Measurements from ENCODE around the gene NR2F2. TPM values are rescaled to one million over a fixed set of nuclear protein-coding genes. Genes with fewer than 3 reads are reported as not detected.

Gene NR2F2
- polyA plus RNA-seq, 1 donor from 2014 or later = 0.07 TPM

DNA sequence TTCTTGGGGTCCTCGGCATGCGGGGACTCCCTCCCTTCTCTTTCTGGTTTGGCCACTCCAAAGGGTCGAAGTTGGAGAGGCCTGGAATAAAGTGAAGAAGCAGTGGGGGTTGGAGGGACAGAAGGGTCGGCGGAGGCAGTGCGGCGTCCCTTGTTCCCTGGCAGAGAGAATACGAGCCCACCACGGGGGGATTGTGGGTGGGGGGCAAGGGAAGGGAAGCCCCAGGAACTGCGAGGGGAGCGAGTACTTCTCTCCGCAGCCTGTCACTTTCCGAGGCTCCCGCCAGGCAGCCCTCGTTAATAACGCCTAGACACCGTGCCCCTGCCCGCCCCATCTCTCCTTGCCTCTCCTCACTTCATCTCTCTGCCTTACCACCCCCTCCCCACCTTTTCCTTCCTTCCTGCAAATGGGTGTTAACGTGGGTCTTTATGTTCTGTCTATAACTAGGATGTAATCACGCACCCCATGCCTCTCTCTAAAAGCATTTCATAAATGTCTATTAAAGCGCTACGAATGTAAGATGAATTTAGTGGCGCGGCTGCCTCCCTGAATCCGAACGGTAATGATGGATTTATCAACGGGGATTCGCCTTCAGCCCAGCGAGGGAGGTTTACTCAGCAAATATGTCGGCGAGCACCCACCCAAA, 13.7 kb downstream of the NR2F2 start:
- no peaks in the 10 kb centered on the region for H3F3A ChIP-seq (ENCODE audit: insufficient read depth, low read length, poor library complexity, severe bottlenecking)
- H3K27ac ChIP-seq (ENCODE audit: low read length) = no peak overlapping the region
- no peaks in the 10 kb centered on the region for H3K9me3 ChIP-seq (ENCODE audit: low read length)
- no peaks in the 10 kb centered on the region for H3K36me3 ChIP-seq (ENCODE audit: insufficient read depth, low read length)
- TF ChIP-seq POLR2AphosphoS5 (IDR thresholded peaks at IDR 0.05) = no peak
- TF ChIP-seq, protein P1, sequence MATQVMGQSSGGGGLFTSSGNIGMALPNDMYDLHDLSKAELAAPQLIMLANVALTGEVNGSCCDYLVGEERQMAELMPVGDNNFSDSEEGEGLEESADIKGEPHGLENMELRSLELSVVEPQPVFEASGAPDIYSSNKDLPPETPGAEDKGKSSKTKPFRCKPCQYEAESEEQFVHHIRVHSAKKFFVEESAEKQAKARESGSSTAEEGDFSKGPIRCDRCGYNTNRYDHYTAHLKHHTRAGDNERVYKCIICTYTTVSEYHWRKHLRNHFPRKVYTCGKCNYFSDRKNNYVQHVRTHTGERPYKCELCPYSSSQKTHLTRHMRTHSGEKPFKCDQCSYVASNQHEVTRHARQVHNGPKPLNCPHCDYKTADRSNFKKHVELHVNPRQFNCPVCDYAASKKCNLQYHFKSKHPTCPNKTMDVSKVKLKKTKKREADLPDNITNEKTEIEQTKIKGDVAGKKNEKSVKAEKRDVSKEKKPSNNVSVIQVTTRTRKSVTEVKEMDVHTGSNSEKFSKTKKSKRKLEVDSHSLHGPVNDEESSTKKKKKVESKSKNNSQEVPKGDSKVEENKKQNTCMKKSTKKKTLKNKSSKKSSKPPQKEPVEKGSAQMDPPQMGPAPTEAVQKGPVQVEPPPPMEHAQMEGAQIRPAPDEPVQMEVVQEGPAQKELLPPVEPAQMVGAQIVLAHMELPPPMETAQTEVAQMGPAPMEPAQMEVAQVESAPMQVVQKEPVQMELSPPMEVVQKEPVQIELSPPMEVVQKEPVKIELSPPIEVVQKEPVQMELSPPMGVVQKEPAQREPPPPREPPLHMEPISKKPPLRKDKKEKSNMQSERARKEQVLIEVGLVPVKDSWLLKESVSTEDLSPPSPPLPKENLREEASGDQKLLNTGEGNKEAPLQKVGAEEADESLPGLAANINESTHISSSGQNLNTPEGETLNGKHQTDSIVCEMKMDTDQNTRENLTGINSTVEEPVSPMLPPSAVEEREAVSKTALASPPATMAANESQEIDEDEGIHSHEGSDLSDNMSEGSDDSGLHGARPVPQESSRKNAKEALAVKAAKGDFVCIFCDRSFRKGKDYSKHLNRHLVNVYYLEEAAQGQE (IDR thresholded peaks at IDR 0.05; ENCODE audit: borderline replicate concordance) = no peak
- TF ChIP-seq TAF1 (IDR thresholded peaks at IDR 0.05; ENCODE audit: low read depth) = no peak
- no peak for TF ChIP-seq MXI1 (conservative IDR thresholded peaks at IDR 0.05; ENCODE audit: poor library complexity, severe bottlenecking)
- TF ChIP-seq RAD21 (conservative IDR thresholded peaks at IDR 0.05) = no peak
- TF ChIP-seq SMC3 (conservative IDR thresholded peaks at IDR 0.05; ENCODE audit: poor library complexity) = no peak
- TF ChIP-seq CTCF (IDR thresholded peaks at IDR 0.05; ENCODE audit: poor library complexity, severe bottlenecking) = no peak
- TF ChIP-seq EZH2 (IDR thresholded peaks at IDR 0.05; ENCODE audit: borderline replicate concordance, insufficient read depth, low read length, poor library complexity, severe bottlenecking) = no peak
- no peak for TF ChIP-seq EP300 (conservative IDR thresholded peaks at IDR 0.05; ENCODE audit: poor library complexity, severe bottlenecking)
- no peaks in the 10 kb centered on the region for H4K20me1 ChIP-seq (ENCODE audit: insufficient read depth)
- H2AFZ ChIP-seq (ENCODE audit: low read depth, low read length) = no peak overlapping the region
- H3K79me2 ChIP-seq (replicated peaks; ENCODE audit: insufficient read depth, low read length) = no peaks in the 10 kb centered on the region
- no peak overlapping the region for H3K4me3 ChIP-seq (ENCODE audit: low read length)
- H3K27me3 ChIP-seq (ENCODE audit: insufficient read depth, low read depth, low read length) = peaks cover 99% of the 10 kb centered on the region
- H3K4me2 ChIP-seq (ENCODE audit: low read length) = no peak overlapping the region
- no peaks in the 10 kb centered on the region for H3K9me2 ChIP-seq (ENCODE audit: insufficient read depth, low read length)
- H3K9ac ChIP-seq (ENCODE audit: low read length) = no peak overlapping the region

DNA sequence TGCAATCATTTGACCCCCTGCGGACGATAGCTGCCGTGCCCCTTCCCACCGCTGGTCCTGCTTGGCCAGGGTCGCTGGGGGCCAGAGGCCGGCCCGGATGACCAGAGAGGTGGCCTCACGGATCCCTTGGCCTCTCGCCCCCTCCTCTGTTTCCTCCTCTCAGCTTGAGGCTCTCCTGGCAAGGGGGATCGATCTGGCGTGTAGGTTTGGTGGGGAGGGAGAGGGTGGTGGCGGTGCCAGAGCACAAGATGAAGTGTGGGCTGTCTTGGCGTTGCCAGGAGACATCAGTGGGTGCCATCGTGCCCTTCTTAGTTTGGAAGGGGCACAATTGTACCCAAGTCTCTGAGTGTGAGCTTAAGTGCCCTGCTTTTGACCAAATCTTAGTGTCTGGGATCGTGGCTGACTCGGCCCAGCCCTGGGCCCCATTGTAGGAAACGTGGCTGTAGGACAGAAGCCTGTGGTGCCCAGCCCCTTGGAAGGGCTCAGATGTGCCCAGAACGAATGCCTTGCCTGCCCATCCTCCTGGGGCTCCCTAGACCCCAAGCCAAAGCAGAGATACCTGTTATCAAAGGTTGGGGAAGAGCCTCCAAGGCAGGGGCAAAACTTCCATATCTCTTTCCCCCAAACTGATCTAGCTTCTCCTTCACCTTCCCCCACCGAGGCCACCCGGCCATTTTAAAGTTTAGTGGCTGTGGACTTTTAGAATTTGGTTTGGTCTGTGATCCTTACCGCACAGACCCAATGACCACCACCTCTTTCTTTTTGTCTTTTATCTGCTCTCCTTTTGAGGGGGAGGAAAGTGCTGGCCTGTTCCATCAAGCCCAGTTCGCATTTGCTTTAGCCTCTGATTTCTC, 14.4 kb downstream of the NR2F2 start:
- Histone ChIP-seq H3K4me3 (ENCODE audit: low read length) (peak overlapping the region; percentile 63), H3K9ac (ENCODE audit: low read length) (no peak overlapping the region), H3K9me2 (ENCODE audit: insufficient read depth, low read length) (no peaks in the 10 kb centered on the region), H3K9me3 (ENCODE audit: low read length) (no peaks in the 10 kb centered on the region), H2AFZ (ENCODE audit: low read depth, low read length) (no peak overlapping the region), H3K27ac (ENCODE audit: low read length) (no peak overlapping the region), H3K4me2 (ENCODE audit: low read length) (no peak overlapping the region), H3K36me3 (ENCODE audit: insufficient read depth, low read length) (no peaks in the 10 kb centered on the region), H4K20me1 (ENCODE audit: insufficient read depth) (no peaks in the 10 kb centered on the region), H3K27me3 (ENCODE audit: insufficient read depth, low read depth, low read length) (peaks cover 99% of the 10 kb centered on the region), H3F3A (ENCODE audit: insufficient read depth, low read length, poor library complexity, severe bottlenecking) (no peaks in the 10 kb centered on the region), H3K79me2 (replicated peaks; ENCODE audit: insufficient read depth, low read length) (no peaks in the 10 kb centered on the region)
- TF ChIP-seq RAD21 (conservative IDR thresholded peaks at IDR 0.05) = no peak
- TF ChIP-seq EZH2 (IDR thresholded peaks at IDR 0.05; ENCODE audit: borderline replicate concordance, insufficient read depth, low read length, poor library complexity, severe bottlenecking) = no peak
- no peak for TF ChIP-seq MXI1 (conservative IDR thresholded peaks at IDR 0.05; ENCODE audit: poor library complexity, severe bottlenecking)
- no peak for TF ChIP-seq EP300 (conservative IDR thresholded peaks at IDR 0.05; ENCODE audit: poor library complexity, severe bottlenecking)
- TF ChIP-seq, protein P1 (IDR thresholded peaks at IDR 0.05; ENCODE audit: borderline replicate concordance) = no peak

Measured in neural cell (in vitro differentiated cells).